SK-N-SH (cell line): ENCODE measurements around the gene KRT40.

ENCODE experiments used
- CHD2 ChIP-seq: fragments of 150-350 bp; IDR thresholded peaks from 2 replicates; pipeline ENCODE4 v1.6.1; 2018; ENCODE audit warnings: low read length; ENCODE audit not compliant: partially characterized antibody
- GABPA ChIP-seq: IDR thresholded peaks from 2 replicates; pipeline ENCODE4 v1.4.0; 2012; ENCODE audit warnings: low read depth, mild to moderate bottlenecking
- GATA2 ChIP-seq: sonication (generic); formaldehyde crosslinking; IDR thresholded peaks from 2 replicates; pipeline ENCODE4 v1.5.0; 2020; ENCODE audit warnings: mild to moderate bottlenecking, missing genetic modification reagents
- JUND ChIP-seq: IDR thresholded peaks from 2 replicates; pipeline ENCODE4 v1.4.0; 2012
- MXI1 ChIP-seq: IDR thresholded peaks from 2 replicates; pipeline ENCODE4 v1.6.1; 2012; ENCODE audit warnings: mild to moderate bottlenecking, low read depth, low read length, improper control_type of control experiment
- RAD21 ChIP-seq: IDR thresholded peaks from 2 replicates; pipeline ENCODE4 v1.6.1; 2012; ENCODE audit warnings: mild to moderate bottlenecking, low read length
- TAF1 ChIP-seq: IDR thresholded peaks from 2 replicates; pipeline ENCODE4 v1.6.1; 2012; ENCODE audit warnings: low read depth, mild to moderate bottlenecking, low read length, moderate library complexity, borderline replicate concordance
- YY1 ChIP-seq: IDR thresholded peaks from 2 replicates; pipeline ENCODE4 v1.4.0; 2012; ENCODE audit warnings: low read depth, mild to moderate bottlenecking
- TF ChIP-seq, protein P1 (sequence below): fragments of 200-600 bp; sonication (generic); IDR thresholded peaks from 2 replicates; pipeline ENCODE4 v1.6.1; 2017; ENCODE audit warnings: antibody characterized with exemption, mild to moderate bottlenecking, moderate library complexity
- TF ChIP-seq, protein P2 (sequence below): IDR thresholded peaks from 2 replicates; pipeline ENCODE4 v1.6.1; 2012; ENCODE audit warnings: mild to moderate bottlenecking, low read depth, low read length, moderate library complexity
- TF ChIP-seq, protein P3 (sequence below): IDR thresholded peaks from 2 replicates; pipeline ENCODE4 v1.4.0; 2012; ENCODE audit warnings: low read depth, borderline replicate concordance
- TF ChIP-seq, protein P4 (sequence below): IDR thresholded peaks from 2 replicates; pipeline ENCODE4; 2012

DNA sequence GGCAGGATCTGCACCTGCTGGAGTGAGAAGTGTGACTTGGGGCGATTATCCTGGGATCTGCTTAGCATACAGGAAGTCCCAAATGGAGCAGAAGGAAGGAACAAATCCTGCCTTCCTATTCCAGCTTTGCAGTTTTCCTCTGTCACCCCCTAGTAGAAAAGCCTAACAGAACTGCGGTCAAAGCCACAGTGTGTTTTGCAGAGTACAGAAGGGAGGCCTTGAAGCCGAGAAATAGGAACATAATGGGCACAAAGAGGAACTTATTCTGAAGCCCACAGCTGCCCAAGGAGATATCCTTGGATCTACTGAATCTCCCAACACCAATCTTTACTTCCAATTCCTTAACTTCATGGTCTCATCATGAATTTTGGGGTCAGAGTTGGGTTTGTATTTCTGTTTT lies 34.4 kb upstream of the KRT40 start:
- TF ChIP-seq YY1, result no peak
- TF ChIP-seq, protein P1, sequence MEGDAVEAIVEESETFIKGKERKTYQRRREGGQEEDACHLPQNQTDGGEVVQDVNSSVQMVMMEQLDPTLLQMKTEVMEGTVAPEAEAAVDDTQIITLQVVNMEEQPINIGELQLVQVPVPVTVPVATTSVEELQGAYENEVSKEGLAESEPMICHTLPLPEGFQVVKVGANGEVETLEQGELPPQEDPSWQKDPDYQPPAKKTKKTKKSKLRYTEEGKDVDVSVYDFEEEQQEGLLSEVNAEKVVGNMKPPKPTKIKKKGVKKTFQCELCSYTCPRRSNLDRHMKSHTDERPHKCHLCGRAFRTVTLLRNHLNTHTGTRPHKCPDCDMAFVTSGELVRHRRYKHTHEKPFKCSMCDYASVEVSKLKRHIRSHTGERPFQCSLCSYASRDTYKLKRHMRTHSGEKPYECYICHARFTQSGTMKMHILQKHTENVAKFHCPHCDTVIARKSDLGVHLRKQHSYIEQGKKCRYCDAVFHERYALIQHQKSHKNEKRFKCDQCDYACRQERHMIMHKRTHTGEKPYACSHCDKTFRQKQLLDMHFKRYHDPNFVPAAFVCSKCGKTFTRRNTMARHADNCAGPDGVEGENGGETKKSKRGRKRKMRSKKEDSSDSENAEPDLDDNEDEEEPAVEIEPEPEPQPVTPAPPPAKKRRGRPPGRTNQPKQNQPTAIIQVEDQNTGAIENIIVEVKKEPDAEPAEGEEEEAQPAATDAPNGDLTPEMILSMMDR, result no peak
- TF ChIP-seq GABPA, result no peak
- TF ChIP-seq, protein P2, sequence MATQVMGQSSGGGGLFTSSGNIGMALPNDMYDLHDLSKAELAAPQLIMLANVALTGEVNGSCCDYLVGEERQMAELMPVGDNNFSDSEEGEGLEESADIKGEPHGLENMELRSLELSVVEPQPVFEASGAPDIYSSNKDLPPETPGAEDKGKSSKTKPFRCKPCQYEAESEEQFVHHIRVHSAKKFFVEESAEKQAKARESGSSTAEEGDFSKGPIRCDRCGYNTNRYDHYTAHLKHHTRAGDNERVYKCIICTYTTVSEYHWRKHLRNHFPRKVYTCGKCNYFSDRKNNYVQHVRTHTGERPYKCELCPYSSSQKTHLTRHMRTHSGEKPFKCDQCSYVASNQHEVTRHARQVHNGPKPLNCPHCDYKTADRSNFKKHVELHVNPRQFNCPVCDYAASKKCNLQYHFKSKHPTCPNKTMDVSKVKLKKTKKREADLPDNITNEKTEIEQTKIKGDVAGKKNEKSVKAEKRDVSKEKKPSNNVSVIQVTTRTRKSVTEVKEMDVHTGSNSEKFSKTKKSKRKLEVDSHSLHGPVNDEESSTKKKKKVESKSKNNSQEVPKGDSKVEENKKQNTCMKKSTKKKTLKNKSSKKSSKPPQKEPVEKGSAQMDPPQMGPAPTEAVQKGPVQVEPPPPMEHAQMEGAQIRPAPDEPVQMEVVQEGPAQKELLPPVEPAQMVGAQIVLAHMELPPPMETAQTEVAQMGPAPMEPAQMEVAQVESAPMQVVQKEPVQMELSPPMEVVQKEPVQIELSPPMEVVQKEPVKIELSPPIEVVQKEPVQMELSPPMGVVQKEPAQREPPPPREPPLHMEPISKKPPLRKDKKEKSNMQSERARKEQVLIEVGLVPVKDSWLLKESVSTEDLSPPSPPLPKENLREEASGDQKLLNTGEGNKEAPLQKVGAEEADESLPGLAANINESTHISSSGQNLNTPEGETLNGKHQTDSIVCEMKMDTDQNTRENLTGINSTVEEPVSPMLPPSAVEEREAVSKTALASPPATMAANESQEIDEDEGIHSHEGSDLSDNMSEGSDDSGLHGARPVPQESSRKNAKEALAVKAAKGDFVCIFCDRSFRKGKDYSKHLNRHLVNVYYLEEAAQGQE, result no peak
- TF ChIP-seq, protein P3, sequence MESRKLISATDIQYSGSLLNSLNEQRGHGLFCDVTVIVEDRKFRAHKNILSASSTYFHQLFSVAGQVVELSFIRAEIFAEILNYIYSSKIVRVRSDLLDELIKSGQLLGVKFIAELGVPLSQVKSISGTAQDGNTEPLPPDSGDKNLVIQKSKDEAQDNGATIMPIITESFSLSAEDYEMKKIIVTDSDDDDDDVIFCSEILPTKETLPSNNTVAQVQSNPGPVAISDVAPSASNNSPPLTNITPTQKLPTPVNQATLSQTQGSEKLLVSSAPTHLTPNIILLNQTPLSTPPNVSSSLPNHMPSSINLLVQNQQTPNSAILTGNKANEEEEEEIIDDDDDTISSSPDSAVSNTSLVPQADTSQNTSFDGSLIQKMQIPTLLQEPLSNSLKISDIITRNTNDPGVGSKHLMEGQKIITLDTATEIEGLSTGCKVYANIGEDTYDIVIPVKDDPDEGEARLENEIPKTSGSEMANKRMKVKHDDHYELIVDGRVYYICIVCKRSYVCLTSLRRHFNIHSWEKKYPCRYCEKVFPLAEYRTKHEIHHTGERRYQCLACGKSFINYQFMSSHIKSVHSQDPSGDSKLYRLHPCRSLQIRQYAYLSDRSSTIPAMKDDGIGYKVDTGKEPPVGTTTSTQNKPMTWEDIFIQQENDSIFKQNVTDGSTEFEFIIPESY, result no peak
- TF ChIP-seq JUND, result no peak
- TF ChIP-seq TAF1, result no peak
- TF ChIP-seq, protein P4, sequence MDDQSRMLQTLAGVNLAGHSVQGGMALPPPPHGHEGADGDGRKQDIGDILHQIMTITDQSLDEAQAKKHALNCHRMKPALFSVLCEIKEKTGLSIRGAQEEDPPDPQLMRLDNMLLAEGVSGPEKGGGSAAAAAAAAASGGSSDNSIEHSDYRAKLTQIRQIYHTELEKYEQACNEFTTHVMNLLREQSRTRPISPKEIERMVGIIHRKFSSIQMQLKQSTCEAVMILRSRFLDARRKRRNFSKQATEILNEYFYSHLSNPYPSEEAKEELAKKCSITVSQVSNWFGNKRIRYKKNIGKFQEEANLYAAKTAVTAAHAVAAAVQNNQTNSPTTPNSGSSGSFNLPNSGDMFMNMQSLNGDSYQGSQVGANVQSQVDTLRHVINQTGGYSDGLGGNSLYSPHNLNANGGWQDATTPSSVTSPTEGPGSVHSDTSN, result no peak
- TF ChIP-seq RAD21, result no peak
- TF ChIP-seq GATA2 (CRISPR knock-in tag), result no peak
- TF ChIP-seq CHD2, result no peak
- no peak for TF ChIP-seq MXI1
